GM19099 (cell line): Measurements from ENCODE around the gene C15orf61.

Experiments
- POLR2A ChIP-seq: IDR thresholded peaks from 3 replicates; pipeline ENCODE4 v1.6.1; 2011; ENCODE audit warnings: low read depth; ENCODE audit not compliant: insufficient read length; ENCODE audit errors: extremely low read depth

The C15orf61 gene

GRCh38 chr15:67506775-67507747, 13.9 kb upstream of the C15orf61 start:
- TF ChIP-seq POLR2A = no peak

- TF ChIP-seq POLR2A = no peak
Measured at GRCh38 chr15:67508407-67508806, 12.5 kb upstream of the C15orf61 start.

- TF ChIP-seq POLR2A = no peak
Measured at GRCh38 chr15:67509918-67510317, 11.0 kb upstream of the C15orf61 start.

GRCh38 chr15:67510597-67511190, 10.2 kb upstream of the C15orf61 start:
- TF ChIP-seq POLR2A = no peak

GRCh38 chr15:67511606-67512005, 9.3 kb upstream of the C15orf61 start:
- no peak for TF ChIP-seq POLR2A

- TF ChIP-seq POLR2A = no peak
Measured at GRCh38 chr15:67512140-67512539, 8.8 kb upstream of the C15orf61 start.

- TF ChIP-seq POLR2A = no peak
Measured at GRCh38 chr15:67512933-67513714, 7.8 kb upstream of the C15orf61 start.

GRCh38 chr15:67515090-67515489, 5.8 kb upstream of the C15orf61 start:
- TF ChIP-seq POLR2A = no peak

GRCh38 chr15:67515557-67515956, 5.4 kb upstream of the C15orf61 start:
- TF ChIP-seq POLR2A = no peak

GRCh38 chr15:67520321-67521028, 456 bp upstream of the C15orf61 start:
- no peak for TF ChIP-seq POLR2A

- TF ChIP-seq POLR2A = no peak
Measured at GRCh38 chr15:67521783-67522568, 1.0 kb downstream of the C15orf61 start.

GRCh38 chr15:67523330-67523729, 2.4 kb downstream of the C15orf61 start:
- no peak for TF ChIP-seq POLR2A

GRCh38 chr15:67524235-67524634, 3.3 kb downstream of the C15orf61 start:
- TF ChIP-seq POLR2A = no peak

- TF ChIP-seq POLR2A = no peak
Measured at GRCh38 chr15:67528513-67528912, 7.6 kb downstream of the C15orf61 start.
